Left cardiac atrium (tissue), 4 donors: ENCODE data around the gene TMC2. TPM values are rescaled to one million over a fixed set of nuclear protein-coding genes. Genes with fewer than 3 reads are reported as not detected.
"Not testable (repeated sequence)": the region's sequence is repeated elsewhere in the genome, so short reads cannot be mapped to it uniquely, and the experiment has no call there.

Experiments
- ATAC-seq, 2 donors: fragments of 200-7000 bp; cut with Tn5 transposase; one replicate each; pipeline ENCODE4 v1.9.1; 2020; ENCODE audit warnings: mild to moderate bottlenecking in 2 of 2, moderate library complexity in 2 of 2
- DNase-seq: peaks from one replicate; pipeline ENCODE4 v3.0.0-alpha.2; 2020
- intact Hi-C, 2 donors: fragments of 100-400 bp; cut with DNase I; formaldehyde crosslinking; loops; one replicate each; pipeline versions ENCODE4 v1.14.1 to v1.15.1; 2022 to 2023
- total RNA-seq, 2 donors: library from RNA; stranded (reverse); fragmentation: NEBNext Ultra II Directional; extraction: Animal tissue kit (Norgen Biotek cat#: 25700); gene quantifications; one replicate each; pipeline ENCODE4 v1.2.1, GENCODE V29; 2021
- donor health status: DM: no; HTN: yes; CAD: no.
- donor health status: DM: no; HTN: yes; CAD: no; lungs with severe emphysema.
- donor health status: DM: yes; HTN: yes; CAD: no.
- donor health status: Dilated cardiomyopathy.

The TMC2 gene
- total RNA-seq, 2 donors from 2014 or later = 0.06 TPM; not detected in 1

- intact Hi-C loops = loop anchor here in 1 of 2 donors (10.0 kb wide), 1 partner anchor 121 kb away; no protein-coding TSS in a partner anchor
- DNase-seq = peak; percentile 88
- ATAC-seq = peak; percentile 81 to 84
Observed at GRCh38 chr20:2523919-2524708, 12.3 kb upstream of the TMC2 start.

- ATAC-seq (peak; percentile 77 to 80), DNase-seq (peak; percentile 71)
- intact Hi-C loops = loop anchor here in 1 of 2 donors (10.0 kb wide), 1 partner anchor 120 kb away; no protein-coding TSS in a partner anchor
Observed at GRCh38 chr20:2524709-2525506, 11.5 kb upstream of the TMC2 start.

GRCh38 chr20:2526218-2526583 is 10.2 kb upstream of the TMC2 start:
- not testable (repeated sequence) for DNase-seq, ATAC-seq
- intact Hi-C loops = loop anchor here in 1 of 2 donors (10.0 kb wide), 1 partner anchor 119 kb away; no protein-coding TSS in a partner anchor

GRCh38 chr20:2527762-2528161 is 8.6 kb upstream of the TMC2 start:
- ATAC-seq = no peak
- intact Hi-C loops = loop anchor here in 1 of 2 donors (10.0 kb wide), 1 partner anchor 117 kb away; no protein-coding TSS in a partner anchor
- no peak for DNase-seq

- intact Hi-C loops = loop anchor here in 1 of 2 donors (10.0 kb wide), 1 partner anchor 116 kb away; no protein-coding TSS in a partner anchor
- DNase-seq (no peak), ATAC-seq (no peak)
Observed at GRCh38 chr20:2528671-2529271, 7.6 kb upstream of the TMC2 start.

- DNase-seq = no peak
- intact Hi-C loops = no loop called here
- ATAC-seq = no peak
Observed at GRCh38 chr20:2533118-2533517, 3.3 kb upstream of the TMC2 start.

GRCh38 chr20:2535711-2536559 is 438 bp upstream of the TMC2 start:
- peak in 1 of 2 donors; percentile 55 for ATAC-seq
- intact Hi-C loops = no loop called here
- no peak for DNase-seq

- intact Hi-C loops = no loop called here
- DNase-seq (no peak), ATAC-seq (no peak)
Observed at GRCh38 chr20:2537101-2537500, 728 bp downstream of the TMC2 start.

- DNase-seq = no peak
- ATAC-seq = no peak
- intact Hi-C loops = no loop called here
Observed at GRCh38 chr20:2538356-2538755, 2.0 kb downstream of the TMC2 start.

- DNase-seq (no peak), ATAC-seq (no peak)
- intact Hi-C loops = no loop called here
Observed at GRCh38 chr20:2538931-2539720, 2.8 kb downstream of the TMC2 start.

- intact Hi-C loops = no loop called here
- ATAC-seq = no peak
- no peak for DNase-seq
Observed at GRCh38 chr20:2541940-2542339, 5.6 kb downstream of the TMC2 start.

GRCh38 chr20:2542361-2542760 is 6.0 kb downstream of the TMC2 start:
- intact Hi-C loops = no loop called here
- DNase-seq (no peak), ATAC-seq (no peak)

GRCh38 chr20:2544211-2544610 is 7.8 kb downstream of the TMC2 start:
- DNase-seq (no peak), ATAC-seq (no peak)
- intact Hi-C loops = no loop called here

- intact Hi-C loops = no loop called here
Observed at GRCh38 chr20:2545594-2545993, 9.2 kb downstream of the TMC2 start.

GRCh38 chr20:2557873-2558580 is 21.7 kb downstream of the TMC2 start:
- ATAC-seq (no peak), DNase-seq (no peak)
- intact Hi-C loops = no loop called here

More at GRCh38 chr20:2545594-2545993, 9.2 kb downstream of the TMC2 start:
- ATAC-seq (no peak), DNase-seq (no peak)

- DNase-seq = no peak
- intact Hi-C loops = no loop called here
- ATAC-seq = no peak
Observed at GRCh38 chr20:2558581-2559278, 22.4 kb downstream of the TMC2 start.

GRCh38 chr20:2559279-2559626 is 22.9 kb downstream of the TMC2 start:
- ATAC-seq (no peak), DNase-seq (no peak)
- intact Hi-C loops = no loop called here
